ENCODE data around the gene TCF4. TPM values are rescaled to one million over a fixed set of nuclear protein-coding genes. Genes with fewer than 3 reads are reported as not detected.

The TCF4 gene
- total RNA-seq, 1 experiment from 2014 or later: 2.3 TPM

GRCh38 chr18:55585065-55585919 lies 2.7 kb downstream of the TCF4 start:
- no peak for DNase-seq (ENCODE audit: low read depth, low spot score)
- intact Hi-C loops (cut with micrococcal nuclease; ENCODE audit: unreplicated experiment) (no loop called here), in situ Hi-C loops (cut with HindIII; ENCODE audit: low pct_unique_long_range_greater_than_20kb, low sequenced_read_pairs) (no loop called here)
- no peaks in the 10 kb centered on the region for H3K36me3 ChIP-seq (ENCODE audit: control insufficient read depth, insufficient read depth, low read length)
- no peak for TF ChIP-seq CTCF (IDR thresholded peaks at IDR 0.05)
- no peak for TF ChIP-seq SIN3A (IDR thresholded peaks at IDR 0.05; ENCODE audit: borderline replicate concordance, insufficient read depth, low read depth, low read length)
- no peak for TF ChIP-seq POLR2AphosphoS5 (IDR thresholded peaks at IDR 0.05; ENCODE audit: low read depth, low read length)
- TF ChIP-seq REST (IDR thresholded peaks at IDR 0.05; ENCODE audit: insufficient read depth in 1 of 2, low read depth in 2 of 2, low read length in 1 of 2): no peak
- no peak for TF ChIP-seq TCF7L2 (IDR thresholded peaks at IDR 0.05; ENCODE audit: low read depth, low read length)
- ChIA-PET POLR2A (no interaction called here), CTCF (no interaction called here)
- H3K27me3 ChIP-seq (ENCODE audit: control insufficient read depth, insufficient read depth, low read length): no peaks in the 10 kb centered on the region
- ATAC-seq: no peak
- H3K9me3 ChIP-seq (ENCODE audit: control insufficient read depth, insufficient read depth, low read depth, low read length): no peaks in the 10 kb centered on the region
- H3K4me3 ChIP-seq (ENCODE audit: low read depth in 2 of 2, low read length in 2 of 2): no peak overlapping the region; a peak in 1 of 4 replicates
- no peak overlapping the region for H3K27ac ChIP-seq (ENCODE audit: low read length)
- no TSS peak for BruUV-seq (replicated peaks)
- no peaks in the 10 kb centered on the region for H3K4me1 ChIP-seq (ENCODE audit: control insufficient read depth, insufficient read depth, low read length)

- in situ Hi-C loops (cut with HindIII; ENCODE audit: low pct_unique_long_range_greater_than_20kb, low sequenced_read_pairs) (no loop called here), intact Hi-C loops (cut with micrococcal nuclease; ENCODE audit: unreplicated experiment) (no loop called here)
Observed at GRCh38 chr18:55584201-55584600, 3.8 kb downstream of the TCF4 start.

More at GRCh38 chr18:55584201-55584600, 3.8 kb downstream of the TCF4 start:
- no peak for TF ChIP-seq TCF7L2 (IDR thresholded peaks at IDR 0.05; ENCODE audit: low read depth, low read length)
- no peak for TF ChIP-seq REST (IDR thresholded peaks at IDR 0.05; ENCODE audit: insufficient read depth in 1 of 2, low read depth in 2 of 2, low read length in 1 of 2)
- TF ChIP-seq SIN3A (IDR thresholded peaks at IDR 0.05; ENCODE audit: borderline replicate concordance, insufficient read depth, low read depth, low read length): no peak
- TF ChIP-seq POLR2AphosphoS5 (IDR thresholded peaks at IDR 0.05; ENCODE audit: low read depth, low read length): no peak
- no peak for TF ChIP-seq CTCF (IDR thresholded peaks at IDR 0.05)
- H3K36me3 ChIP-seq (ENCODE audit: control insufficient read depth, insufficient read depth, low read length): no peaks in the 10 kb centered on the region
- no peaks in the 10 kb centered on the region for H3K4me1 ChIP-seq (ENCODE audit: control insufficient read depth, insufficient read depth, low read length)
- no peak for ATAC-seq
- H3K27me3 ChIP-seq (ENCODE audit: control insufficient read depth, insufficient read depth, low read length): no peaks in the 10 kb centered on the region
- H3K9me3 ChIP-seq (ENCODE audit: control insufficient read depth, insufficient read depth, low read depth, low read length): no peaks in the 10 kb centered on the region
- ChIA-PET CTCF (no interaction called here), POLR2A (no interaction called here)
- no peak overlapping the region for H3K27ac ChIP-seq (ENCODE audit: low read length)
- DNase-seq (ENCODE audit: low read depth, low spot score): no peak
- BruUV-seq (replicated peaks): no TSS peak
- no peak overlapping the region for H3K4me3 ChIP-seq (ENCODE audit: low read depth in 2 of 2, low read length in 2 of 2)

Data from Panc1 (cell line).